Mesendoderm (in vitro differentiated cells): ENCODE measurements around the gene ADGRL3.
"Not testable (repeated sequence)": the region's sequence is repeated elsewhere in the genome, so short reads cannot be mapped to it uniquely, and the experiment has no call there.

Experiments used
- DNase-seq: peaks from one replicate; pipeline ENCODE4 v3.0.0; 2013
- H2AK5ac ChIP-seq: 2 replicates; pipeline ENCODE4 v1.6.1; 2013; ENCODE audit warnings: low read length, inconsistent platforms
- H2BK120ac ChIP-seq: 2 replicates; pipeline ENCODE4 v1.6.1; 2013; ENCODE audit warnings: low read depth, mild to moderate bottlenecking, low read length, moderate library complexity, mixed read lengths
- H2BK15ac ChIP-seq: replicated peaks from 2 replicates; pipeline ENCODE4 v1.6.1; 2013; ENCODE audit warnings: low read depth, mild to moderate bottlenecking, moderate library complexity
- H2BK5ac ChIP-seq: 2 replicates; pipeline ENCODE4 v1.6.1; 2013; ENCODE audit warnings: low read length, inconsistent platforms
- H3K18ac ChIP-seq: 2 replicates; pipeline ENCODE4 v1.6.1; 2013; ENCODE audit warnings: mild to moderate bottlenecking, low read length, mixed read lengths
- H3K23ac ChIP-seq: one replicate; pipeline ENCODE4 v1.6.1; 2013; ENCODE audit warnings: low read length
- H3K27ac ChIP-seq: 2 replicates; pipeline ENCODE4 v1.5.1; 2013; ENCODE audit warnings: low read depth, mild to moderate bottlenecking, inconsistent platforms, low read length, moderate library complexity
- H3K27me3 ChIP-seq: 2 replicates; pipeline ENCODE4 v1.6.1; 2013; ENCODE audit warnings: low read length, control low read depth, mild to moderate bottlenecking, inconsistent platforms; ENCODE audit not compliant: insufficient read depth, poor library complexity
- H3K36me3 ChIP-seq: 2 replicates; pipeline ENCODE4 v1.6.1; 2013; ENCODE audit warnings: low read length, inconsistent platforms; ENCODE audit not compliant: control insufficient read depth, insufficient read depth
- H3K4ac ChIP-seq: one replicate; pipeline ENCODE4 v1.6.1; 2013; ENCODE audit warnings: low read depth, mild to moderate bottlenecking, low read length, moderate library complexity
- H3K4me1 ChIP-seq: 2 replicates; pipeline ENCODE4 v1.6.1; 2013; ENCODE audit warnings: low read depth, low read length, inconsistent platforms; ENCODE audit not compliant: control insufficient read depth
- H3K4me2 ChIP-seq: 2 replicates; pipeline ENCODE4 v1.6.1; 2013; ENCODE audit warnings: low read length
- H3K4me3 ChIP-seq: 2 replicates; pipeline ENCODE4 v1.5.1; 2013; ENCODE audit warnings: mild to moderate bottlenecking, low read length
- H3K56ac ChIP-seq: one replicate; pipeline ENCODE4 v1.6.1; 2013; ENCODE audit warnings: low read length
- H3K79me1 ChIP-seq: 2 replicates; pipeline ENCODE4 v1.6.1; 2013; ENCODE audit warnings: low read length, inconsistent platforms
- H3K79me2 ChIP-seq: 2 replicates; pipeline ENCODE4 v1.6.1; 2013; ENCODE audit warnings: mild to moderate bottlenecking, low read length; ENCODE audit not compliant: control insufficient read depth, insufficient read depth
- H3K9ac ChIP-seq: 2 replicates; pipeline ENCODE4 v1.6.1; 2013; ENCODE audit warnings: low read length, inconsistent platforms
- H4K5ac ChIP-seq: one replicate; pipeline ENCODE4 v1.6.1; 2013; ENCODE audit warnings: low read length
- H4K8ac ChIP-seq: one replicate; pipeline ENCODE4 v1.6.1; 2013; ENCODE audit warnings: low read depth, mild to moderate bottlenecking, control low read depth, low read length, moderate library complexity
- WGBS: extraction: QIAGEN DNeasy Blood & Tissue Kit; methylation state at CpG from one replicate; pipeline ENCODE4 v1.1.7; 2013; ENCODE audit warnings: low lambda C conversion rate, missing lambda C conversion rate; ENCODE audit not compliant: insufficient coverage; ENCODE audit errors: extremely low coverage; 5-methylcytosine and 5-hydroxymethylcytosine counted together

The ADGRL3 gene

DNA sequence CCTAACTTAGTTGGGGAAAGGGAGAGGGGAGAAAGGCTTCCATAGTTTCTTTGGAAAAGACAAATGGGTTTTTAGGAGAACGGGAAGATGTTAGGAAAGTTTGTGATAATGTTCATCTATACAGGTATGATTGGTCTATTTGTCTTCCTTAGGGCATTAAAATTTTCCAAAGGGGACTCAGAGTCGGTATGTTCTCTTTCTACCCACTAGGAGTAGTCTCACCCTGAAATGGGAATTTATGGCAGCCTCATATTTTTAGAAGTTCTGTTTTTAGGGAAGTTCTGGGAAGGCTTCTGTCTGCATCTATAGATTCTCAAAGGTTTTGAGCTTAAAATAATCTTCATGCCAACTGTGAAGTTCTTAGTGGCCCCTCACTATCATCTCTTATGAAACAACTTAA, 637.3 kb downstream of the ADGRL3 start:
- H2BK120ac ChIP-seq = no peak overlapping the region
- no peak overlapping the region for H2AK5ac ChIP-seq
- H3K9ac ChIP-seq = no peak overlapping the region
- no peaks in the 10 kb centered on the region for H3K36me3 ChIP-seq
- no peaks in the 10 kb centered on the region for H3K27me3 ChIP-seq
- no peak overlapping the region for H3K18ac ChIP-seq
- H3K79me1 ChIP-seq = no peaks in the 10 kb centered on the region
- no peaks in the 10 kb centered on the region for H3K79me2 ChIP-seq
- no peak overlapping the region for H3K56ac ChIP-seq
- no peak overlapping the region for H2BK15ac ChIP-seq
- H3K27ac ChIP-seq = no peak overlapping the region
- no peak overlapping the region for H3K4me2 ChIP-seq
- no peak overlapping the region for H3K4ac ChIP-seq
- no CpG with 5 or more reads among the region's 2 CpGs for WGBS
- no peak overlapping the region for H2BK5ac ChIP-seq
- H4K8ac ChIP-seq = no peak overlapping the region
- no peak overlapping the region for H4K5ac ChIP-seq
- no peak overlapping the region for H3K23ac ChIP-seq
- H3K4me3 ChIP-seq = no peak overlapping the region
- DNase-seq = no peak
- H3K4me1 ChIP-seq = no peaks in the 10 kb centered on the region

DNA sequence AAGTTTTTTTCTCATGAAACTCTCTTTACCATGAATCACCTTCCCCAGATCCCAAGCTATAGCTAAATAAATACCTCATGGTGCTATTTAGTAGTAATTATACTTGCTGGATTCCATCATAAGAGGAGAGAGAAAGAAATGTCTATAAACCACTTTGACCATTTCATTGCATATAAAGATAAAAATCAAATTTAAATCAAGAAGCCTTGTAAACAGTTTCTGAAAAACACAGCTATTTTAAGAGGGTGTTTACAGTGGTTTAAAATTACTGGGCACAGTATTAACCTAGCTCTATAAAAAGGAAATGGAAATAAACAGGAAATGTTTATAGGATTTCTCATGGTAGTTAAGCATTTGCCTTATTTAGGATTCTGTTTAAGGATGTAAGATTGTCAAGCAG, 637.9 kb downstream of the ADGRL3 start:
- no peaks in the 10 kb centered on the region for H3K79me2 ChIP-seq
- H3K23ac ChIP-seq = no peak overlapping the region
- H3K36me3 ChIP-seq = no peaks in the 10 kb centered on the region

DNA sequence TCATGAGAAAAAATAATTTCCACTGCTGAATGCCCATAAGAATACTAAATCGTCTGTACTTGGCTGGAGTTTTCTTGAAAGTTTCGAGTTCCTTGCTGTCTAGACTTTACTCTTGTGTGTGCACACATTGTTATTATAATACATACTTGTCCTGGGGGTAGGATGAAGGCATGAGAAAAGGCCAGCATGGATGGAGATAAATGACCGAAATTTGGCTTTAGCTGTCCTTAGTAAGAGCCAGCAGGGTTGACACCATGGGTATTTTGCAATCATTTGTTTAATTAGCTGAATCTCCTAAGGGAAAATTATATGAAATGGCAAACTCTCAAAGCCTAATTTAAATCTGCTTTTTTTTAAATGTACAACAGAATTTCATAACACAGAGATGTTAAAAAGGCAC, 641.6 kb downstream of the ADGRL3 start:
- Histone ChIP-seq H3K4ac (no peak overlapping the region), H3K36me3 (no peaks in the 10 kb centered on the region), H4K8ac (no peak overlapping the region), H3K4me2 (no peak overlapping the region), H4K5ac (no peak overlapping the region), H2AK5ac (no peak overlapping the region), H3K4me1 (no peaks in the 10 kb centered on the region), H3K18ac (no peak overlapping the region), H2BK15ac (no peak overlapping the region), H3K23ac (no peak overlapping the region), H2BK5ac (no peak overlapping the region), H2BK120ac (no peak overlapping the region), H3K56ac (no peak overlapping the region), H3K27ac (no peak overlapping the region), H3K79me1 (no peaks in the 10 kb centered on the region), H3K27me3 (no peaks in the 10 kb centered on the region), H3K9ac (no peak overlapping the region), H3K79me2 (no peaks in the 10 kb centered on the region), H3K4me3 (no peak overlapping the region)
- DNase-seq = no peak
- WGBS = no CpG with 5 or more reads among the region's 3 CpGs

More for the DNA sequence above, 637.9 kb downstream of the ADGRL3 start:
- Histone ChIP-seq H2AK5ac (no peak overlapping the region), H4K8ac (no peak overlapping the region), H2BK5ac (no peak overlapping the region), H3K27me3 (no peaks in the 10 kb centered on the region), H3K27ac (no peak overlapping the region), H3K56ac (no peak overlapping the region), H3K9ac (no peak overlapping the region), H3K4me1 (no peaks in the 10 kb centered on the region), H4K5ac (no peak overlapping the region), H3K4me2 (no peak overlapping the region), H2BK15ac (no peak overlapping the region), H3K4me3 (no peak overlapping the region), H2BK120ac (no peak overlapping the region), H3K79me1 (no peaks in the 10 kb centered on the region), H3K4ac (no peak overlapping the region), H3K18ac (no peak overlapping the region)
- no peak for DNase-seq

DNA sequence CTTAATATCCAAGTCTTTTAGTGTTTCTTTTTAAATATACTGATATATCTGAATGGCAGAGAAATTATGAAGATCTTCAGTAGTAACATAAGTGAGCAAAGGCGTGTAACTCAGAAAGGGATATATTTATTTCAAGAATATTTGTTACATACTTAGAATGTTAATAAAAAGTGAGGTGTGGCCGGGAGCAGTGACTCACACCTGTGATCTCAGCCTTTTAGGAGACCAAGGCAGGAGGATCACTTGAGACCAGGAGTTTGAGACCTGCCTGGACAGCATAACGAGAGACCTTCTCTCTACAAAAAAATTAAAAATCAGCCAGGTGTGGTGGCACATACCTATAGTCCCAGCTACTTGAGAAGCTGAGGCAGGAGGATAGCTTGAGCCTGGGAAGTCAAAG, 651.0 kb downstream of the ADGRL3 start:
- WGBS = no CpG with 5 or more reads among the region's 3 CpGs
- Histone ChIP-seq H3K27me3 (no peaks in the 10 kb centered on the region), H2BK15ac (no peak overlapping the region)

DNA sequence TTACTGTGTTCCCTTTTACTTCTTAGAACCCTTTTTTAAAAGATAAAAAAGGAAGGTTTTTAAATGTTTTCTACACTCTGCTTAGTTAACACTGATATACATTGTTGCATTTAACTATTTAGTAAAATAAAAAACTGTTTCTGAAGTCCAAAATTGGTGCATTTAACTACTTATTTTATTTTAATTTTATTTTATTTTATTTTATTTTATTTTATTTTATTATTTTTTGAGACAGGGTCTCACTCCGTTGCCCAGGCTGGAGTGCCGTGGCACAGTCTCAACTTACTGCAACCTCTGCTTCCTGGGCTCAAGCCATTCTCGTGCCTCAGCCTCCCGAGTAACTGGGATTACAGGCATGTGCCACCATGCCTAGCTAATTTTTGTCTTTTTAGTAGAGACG, 652.0 kb downstream of the ADGRL3 start:
- no CpG with 5 or more reads among the region's 5 CpGs for WGBS
- not testable (repeated sequence) for DNase-seq, H3K56ac ChIP-seq

More for the DNA sequence above, 651.0 kb downstream of the ADGRL3 start:
- DNase-seq = no peak
- Histone ChIP-seq H3K4ac (no peak overlapping the region), H4K5ac (no peak overlapping the region), H2BK5ac (no peak overlapping the region), H3K4me1 (no peaks in the 10 kb centered on the region), H3K27ac (no peak overlapping the region), H3K79me1 (no peaks in the 10 kb centered on the region), H2AK5ac (no peak overlapping the region), H3K4me3 (no peak overlapping the region), H3K79me2 (no peaks in the 10 kb centered on the region), H2BK120ac (no peak overlapping the region), H3K56ac (no peak overlapping the region), H3K36me3 (no peaks in the 10 kb centered on the region), H3K23ac (no peak overlapping the region), H3K4me2 (no peak overlapping the region), H3K18ac (no peak overlapping the region), H3K9ac (no peak overlapping the region), H4K8ac (no peak overlapping the region)

DNA sequence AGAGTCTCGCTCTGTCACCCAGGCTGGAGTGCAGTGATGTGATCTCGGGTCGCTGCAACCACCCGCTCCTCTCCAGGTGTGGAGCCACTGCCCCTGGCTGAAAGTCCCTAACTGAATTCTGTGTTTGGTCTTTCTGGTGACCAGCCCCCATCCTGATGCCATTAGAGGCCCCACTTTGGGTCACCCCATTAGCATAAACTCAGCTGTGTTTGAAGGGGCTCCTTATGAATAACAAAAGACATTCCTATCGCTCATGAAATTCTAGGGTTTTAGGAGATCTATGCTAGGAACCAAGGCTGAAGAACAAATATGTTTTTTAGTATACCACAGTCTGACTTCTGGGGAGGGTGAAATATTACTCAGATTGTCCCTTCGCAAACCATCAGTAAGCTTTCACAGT, 652.9 kb downstream of the ADGRL3 start:
- H2BK15ac ChIP-seq = no peak overlapping the region
- no peak overlapping the region for H3K4me3 ChIP-seq
- no peak overlapping the region for H3K56ac ChIP-seq
- H3K23ac ChIP-seq = no peak overlapping the region
- WGBS = no CpG with 5 or more reads among the region's 6 CpGs
- H3K79me1 ChIP-seq = no peaks in the 10 kb centered on the region
- H3K79me2 ChIP-seq = no peaks in the 10 kb centered on the region
- no peak overlapping the region for H4K5ac ChIP-seq
- no peak overlapping the region for H2BK5ac ChIP-seq
- H3K4me1 ChIP-seq = no peaks in the 10 kb centered on the region
- H2AK5ac ChIP-seq = no peak overlapping the region
- H4K8ac ChIP-seq = no peak overlapping the region
- no peak overlapping the region for H3K4ac ChIP-seq
- no peaks in the 10 kb centered on the region for H3K36me3 ChIP-seq
- H2BK120ac ChIP-seq = no peak overlapping the region
- no peak overlapping the region for H3K27ac ChIP-seq
- H3K9ac ChIP-seq = no peak overlapping the region
- no peak overlapping the region for H3K4me2 ChIP-seq
- H3K18ac ChIP-seq = no peak overlapping the region
- peak; percentile 41 for DNase-seq
- H3K27me3 ChIP-seq = no peaks in the 10 kb centered on the region

More for the DNA sequence above, 652.0 kb downstream of the ADGRL3 start:
- H3K4me3 ChIP-seq, H3K27ac ChIP-seq, H3K18ac ChIP-seq, H3K4me1 ChIP-seq, H3K27me3 ChIP-seq, H4K5ac ChIP-seq, H3K79me1 ChIP-seq, H3K9ac ChIP-seq, H4K8ac ChIP-seq, H2BK5ac ChIP-seq, H3K23ac ChIP-seq, H2BK120ac ChIP-seq, H2BK15ac ChIP-seq, H2AK5ac ChIP-seq, H3K4me2 ChIP-seq, H3K79me2 ChIP-seq, H3K36me3 ChIP-seq, H3K4ac ChIP-seq: not testable (repeated sequence)
